Smooth muscle cell (in vitro differentiated cells): ENCODE results near the gene SYCN. TPM values are rescaled to one million over a fixed set of nuclear protein-coding genes. Genes with fewer than 3 reads are reported as not detected.
"Not testable (repeated sequence)": the region's sequence is repeated elsewhere in the genome, so short reads cannot be mapped to it uniquely, and the experiment has no call there.

Source experiments
- DNase-seq: peaks from one replicate; lab custom pipeline; 2025; ENCODE audit not compliant: unreplicated experiment; lab: John Stamatoyannopoulos, UW
- H2AFZ ChIP-seq: fragments of 200-600 bp; sonication (generic); 2 replicates; pipeline ENCODE4 v1.6.0; 2016; ENCODE audit warnings: antibody characterized with exemption, low read depth, mild to moderate bottlenecking
- H3F3A ChIP-seq: fragments of 200-600 bp; sonication (generic); 2 replicates; pipeline ENCODE4 v1.6.0; 2017; ENCODE audit warnings: antibody characterized with exemption, low read depth
- H3K27ac ChIP-seq: fragments of 200-600 bp; sonication (generic); 2 replicates; pipeline ENCODE4 v1.5.1; 2016; ENCODE audit warnings: low read depth, mild to moderate bottlenecking
- H3K27me3 ChIP-seq: fragments of 200-600 bp; sonication (generic); 2 replicates; pipeline ENCODE4 v1.6.1; 2016; ENCODE audit warnings: low read depth, mild to moderate bottlenecking
- H3K36me3 ChIP-seq: fragments of 200-600 bp; sonication (generic); 2 replicates; pipeline ENCODE4 v1.5.1; 2016; ENCODE audit warnings: low read depth
- H3K4me1 ChIP-seq: fragments of 200-600 bp; sonication (generic); 2 replicates; pipeline ENCODE4 v1.5.1; 2016; ENCODE audit warnings: low read depth
- H3K4me2 ChIP-seq: fragments of 200-600 bp; sonication (generic); 2 replicates; pipeline ENCODE4 v1.6.0; 2016; ENCODE audit warnings: mild to moderate bottlenecking
- H3K4me3 ChIP-seq: fragments of 200-600 bp; sonication (generic); 2 replicates; pipeline ENCODE4 v1.5.1; 2016; ENCODE audit warnings: mild to moderate bottlenecking
- H3K79me2 ChIP-seq: fragments of 200-600 bp; sonication (generic); 2 replicates; pipeline ENCODE4 v1.6.0; 2016; ENCODE audit warnings: low read depth, mild to moderate bottlenecking
- H3K9ac ChIP-seq: fragments of 200-600 bp; sonication (generic); 2 replicates; pipeline ENCODE4 v1.6.0; 2016; ENCODE audit warnings: low read depth
- H3K9me3 ChIP-seq: fragments of 200-600 bp; sonication (generic); replicated peaks from 2 replicates; pipeline ENCODE4 v1.5.1; 2016; ENCODE audit warnings: low read depth
- H4K20me1 ChIP-seq: fragments of 200-600 bp; sonication (generic); 2 replicates; pipeline ENCODE4 v1.6.0; 2016; ENCODE audit warnings: low read depth
- CTCF ChIP-seq: fragments of 200-600 bp; sonication (generic); IDR thresholded peaks from 2 replicates; pipeline ENCODE4 v1.5.1; 2017; ENCODE audit warnings: borderline replicate concordance, mild to moderate bottlenecking, antibody characterized with exemption; ENCODE audit not compliant: insufficient read depth, poor library complexity, severe bottlenecking
- WGBS: methylation state at CpG from one replicate; pipeline ENCODE4 v1.1.7; 2016; ENCODE audit warnings: low lambda C conversion rate; 5-methylcytosine and 5-hydroxymethylcytosine counted together
- polyA plus RNA-seq: library from polyadenylated mRNA; unstranded; fragments of >200 nt; fragmentation: Nextera tagmentation; extraction: Ambion mirVana; gene quantifications from 2 replicates; pipeline ENCODE4 v1.2.1, GENCODE V29; 2016
- total RNA-seq: library from RNA; depleted of rRNA; stranded (reverse); fragments of >200 nt; gene quantifications from 2 replicates; pipeline ENCODE4 v1.2.3, GENCODE V29; 2014

The SYCN gene
- total and polyA plus RNA-seq, 2 experiments from 2014 or later, result not detected

GRCh38 chr19:39247701-39248664, 43.9 kb upstream of the SYCN start:
- no peaks in the 10 kb centered on the region for H3K9me3 ChIP-seq
- peak overlapping the region; percentile 43 for H2AFZ ChIP-seq
- H3K9ac ChIP-seq, result no peak overlapping the region
- 22% methylated on average over 66 of the region's 92 CpGs for WGBS
- H3K79me2 ChIP-seq, result no peaks in the 10 kb centered on the region
- no peak for TF ChIP-seq CTCF
- no peaks in the 10 kb centered on the region for H3F3A ChIP-seq
- no peaks in the 10 kb centered on the region for H3K4me1 ChIP-seq
- no peaks in the 10 kb centered on the region for H4K20me1 ChIP-seq
- peaks cover 58% of the 10 kb centered on the region for H3K27me3 ChIP-seq
- no peak overlapping the region for H3K27ac ChIP-seq
- no peak for DNase-seq
- H3K36me3 ChIP-seq, result no peaks in the 10 kb centered on the region
- peak overlapping the region; percentile 78 for H3K4me2 ChIP-seq
- H3K4me3 ChIP-seq, result peak overlapping the region; percentile 5

- Histone ChIP-seq H3F3A (no peaks in the 10 kb centered on the region), H2AFZ (no peak overlapping the region), H3K9ac (no peak overlapping the region), H3K27me3 (peaks cover 55% of the 10 kb centered on the region), H3K9me3 (no peaks in the 10 kb centered on the region), H3K4me1 (no peaks in the 10 kb centered on the region), H3K36me3 (no peaks in the 10 kb centered on the region), H3K4me3 (no peak overlapping the region), H3K27ac (no peak overlapping the region), H4K20me1 (no peaks in the 10 kb centered on the region), H3K79me2 (no peaks in the 10 kb centered on the region), H3K4me2 (peak overlapping the region; percentile 78)
- no peak for DNase-seq
- no peak for TF ChIP-seq CTCF
- WGBS, result 33% methylated on average over 33 of the region's 42 CpGs
These were observed 43.0 kb upstream of the SYCN start for GRCh38 chr19:39246951-39247669.

- not testable (repeated sequence) for DNase-seq, H2AFZ ChIP-seq
- no CpG with 5 or more reads among the region's 1 CpG for WGBS
These were observed 41.1 kb upstream of the SYCN start for GRCh38 chr19:39245166-39245565.

GRCh38 chr19:39244410-39245100, 40.5 kb upstream of the SYCN start, which contains the start of gene IFNL3:
Gene IFNL3 (minus strand): TSS chr19:39245006. CDS start chr19:39244967, 39 bp downstream.
- not testable (repeated sequence) for H4K20me1 ChIP-seq, H3K9ac ChIP-seq, H2AFZ ChIP-seq, DNase-seq, H3K27ac ChIP-seq, H3K4me3 ChIP-seq, H3K4me2 ChIP-seq, H3K9me3 ChIP-seq, H3K36me3 ChIP-seq, H3F3A ChIP-seq, H3K79me2 ChIP-seq, H3K4me1 ChIP-seq
- H3K27me3 ChIP-seq, result peaks cover 36% of the 10 kb centered on the region
- 83% methylated on average over 11 of the region's 12 CpGs for WGBS

More at GRCh38 chr19:39245166-39245565, 41.1 kb upstream of the SYCN start:
- H3K4me3 ChIP-seq, H3K9me3 ChIP-seq, H3K4me1 ChIP-seq, H3K9ac ChIP-seq, H3K79me2 ChIP-seq, H3K36me3 ChIP-seq, H3F3A ChIP-seq, H3K27ac ChIP-seq, H4K20me1 ChIP-seq, H3K4me2 ChIP-seq: not testable (repeated sequence)
- peaks cover 43% of the 10 kb centered on the region for H3K27me3 ChIP-seq

GRCh38 chr19:39243741-39244140, 39.7 kb upstream of the SYCN start:
- H3K27ac ChIP-seq, H3K9ac ChIP-seq, H3K36me3 ChIP-seq, H3K4me2 ChIP-seq, H3F3A ChIP-seq, H3K4me1 ChIP-seq, H3K4me3 ChIP-seq, DNase-seq, H3K79me2 ChIP-seq, H3K9me3 ChIP-seq, H4K20me1 ChIP-seq, H2AFZ ChIP-seq: not testable (repeated sequence)
- H3K27me3 ChIP-seq, result peaks cover 33% of the 10 kb centered on the region
- WGBS, result 96% methylated on average over 9 of the region's 13 CpGs
